Body of pancreas (tissue), 4 donors: ENCODE measurements around the gene C9orf72.

Experiments used
- CTCF ChIP-seq, 7 experiments: fragments of 450-650 bp in 4 of 7; fragments of 200-600 bp in 3 of 7; sonication (generic) in 3 of 7; IDR thresholded peaks; one replicate each; pipeline ENCODE4 v1.5.1; 2016 to 2019; ENCODE audit warnings: antibody characterized with exemption in 7 of 7
- POLR2A ChIP-seq, 3 donors: fragments of 450-650 bp; IDR thresholded peaks; one replicate each; pipeline ENCODE4 v1.6.1; 2016; ENCODE audit warnings: antibody characterized with exemption in 3 of 3, mild to moderate bottlenecking in 2 of 3

GRCh38 chr9:27520986-27521385 lies 52.3 kb downstream of the C9orf72 start:
- TF ChIP-seq CTCF (IDR thresholded peaks at IDR 0.05) (no peak), POLR2A (IDR thresholded peaks at IDR 0.05) (no peak)
